ENCODE measurements around the gene HOXD12. TPM values are rescaled to one million over a fixed set of nuclear protein-coding genes. Genes with fewer than 3 reads are reported as not detected.

HOXD12 gene
- total RNA-seq, 1 donor from 2014 or later = 0.27 TPM

- peaks cover 99% of the 10 kb centered on the region for H3K27me3 Mint-ChIP-seq (ENCODE audit: low read depth)
- no peak for DNase-seq (ENCODE audit: low spot score in 2 of 2, unreplicated experiment in 2 of 2)
- peaks cover 4% of the 10 kb centered on the region for H3K9me3 Mint-ChIP-seq
- peaks cover 3% of the 10 kb centered on the region for H3K36me3 Mint-ChIP-seq
- no peak overlapping the region for H3K27ac Mint-ChIP-seq
- no peak for TF ChIP-seq CTCF (IDR thresholded peaks at IDR 0.05; ENCODE audit: unreplicated experiment)
- H3K4me3 Mint-ChIP-seq = no peak overlapping the region
- peaks cover 1% of the 10 kb centered on the region for H3K4me1 Mint-ChIP-seq
Measured at GRCh38 chr2:176114930-176115625, 15.5 kb downstream of the HOXD12 start.

- H3K27me3 Mint-ChIP-seq (ENCODE audit: low read depth) = peaks cover 99% of the 10 kb centered on the region
- no peak for TF ChIP-seq CTCF (IDR thresholded peaks at IDR 0.05; ENCODE audit: unreplicated experiment)
- peaks cover 3% of the 10 kb centered on the region for H3K36me3 Mint-ChIP-seq
- no peak within 1 kb of the TSS for H3K27ac Mint-ChIP-seq
- peaks cover 4% of the 10 kb centered on the region for H3K9me3 Mint-ChIP-seq
- DNase-seq (ENCODE audit: low spot score in 2 of 2, unreplicated experiment in 2 of 2) = no peak
- H3K4me3 Mint-ChIP-seq = peak within 1 kb of the TSS; percentile 28
- peaks cover 1% of the 10 kb centered on the region for H3K4me1 Mint-ChIP-seq
Measured at GRCh38 chr2:176115883-176116813, 16.6 kb downstream of the HOXD12 start, which contains the start of gene HOXD10. Gene HOXD10, plus strand, starts transcription at chr2:176116778. Its CDS starts 56 bp downstream, at chr2:176116834.

DNA sequence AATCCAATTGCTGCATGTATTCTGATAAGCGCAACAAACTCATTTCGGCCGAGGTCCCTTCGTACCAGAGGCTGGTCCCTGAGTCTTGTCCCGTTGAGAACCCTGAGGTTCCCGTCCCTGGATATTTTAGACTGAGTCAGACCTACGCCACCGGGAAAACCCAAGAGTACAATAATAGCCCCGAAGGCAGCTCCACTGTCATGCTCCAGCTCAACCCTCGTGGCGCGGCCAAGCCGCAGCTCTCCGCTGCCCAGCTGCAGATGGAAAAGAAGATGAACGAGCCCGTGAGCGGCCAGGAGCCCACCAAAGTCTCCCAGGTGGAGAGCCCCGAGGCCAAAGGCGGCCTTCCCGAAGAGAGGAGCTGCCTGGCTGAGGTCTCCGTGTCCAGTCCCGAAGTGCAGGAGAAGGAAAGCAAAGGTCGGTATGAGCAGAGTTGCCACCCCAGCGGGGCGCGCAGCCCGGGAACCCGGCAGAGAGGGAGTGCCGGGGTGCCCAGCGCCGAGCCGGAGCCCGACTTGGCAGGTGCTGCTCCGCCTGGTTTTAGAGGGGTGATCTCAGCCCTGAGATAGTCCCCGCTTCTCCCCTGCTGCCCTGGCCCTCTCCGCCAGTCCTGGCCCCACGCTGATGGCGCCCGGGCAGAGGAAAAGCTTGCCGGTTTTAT lies 17.7 kb downstream of the HOXD12 start:
- no peak overlapping the region for H3K27ac Mint-ChIP-seq
- H3K4me1 Mint-ChIP-seq = peaks cover 1% of the 10 kb centered on the region
- TF ChIP-seq CTCF (IDR thresholded peaks at IDR 0.05; ENCODE audit: unreplicated experiment) = no peak
- peaks cover 98% of the 10 kb centered on the region for H3K27me3 Mint-ChIP-seq (ENCODE audit: low read depth)
- H3K4me3 Mint-ChIP-seq = no peak overlapping the region
- DNase-seq (ENCODE audit: low spot score in 2 of 2, unreplicated experiment in 2 of 2) = no peak
- peaks cover 3% of the 10 kb centered on the region for H3K36me3 Mint-ChIP-seq
- H3K9me3 Mint-ChIP-seq = peaks cover 4% of the 10 kb centered on the region

DNA sequence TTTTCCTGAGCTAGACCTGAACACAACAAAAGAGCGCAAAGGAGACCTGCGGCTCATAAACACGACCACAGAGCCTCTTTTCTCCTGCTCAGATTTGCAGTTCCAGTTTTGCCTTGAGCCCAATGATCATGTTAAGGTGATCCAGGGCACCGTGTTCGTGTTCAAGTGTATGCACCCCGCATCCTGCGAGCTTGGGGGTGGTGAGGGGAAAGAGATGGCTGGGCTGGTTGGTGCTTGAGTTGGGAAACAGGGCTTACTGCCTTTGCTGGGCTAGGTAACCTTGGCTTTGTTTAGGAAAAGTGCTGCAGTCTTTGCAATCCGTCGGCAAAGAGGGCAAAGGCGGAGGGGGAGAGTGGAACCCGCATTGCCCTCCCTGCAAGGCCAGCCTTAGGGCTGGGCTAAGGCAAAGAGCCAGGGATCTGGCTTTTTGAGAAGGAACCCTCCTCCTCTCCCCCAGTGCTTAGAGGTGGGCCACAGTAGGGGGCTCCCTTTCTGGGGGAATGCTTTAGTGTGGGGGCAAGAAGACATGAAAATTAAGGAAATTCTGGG lies 18.3 kb downstream of the HOXD12 start:
- H3K27me3 Mint-ChIP-seq (ENCODE audit: low read depth) = peaks cover 98% of the 10 kb centered on the region
- H3K27ac Mint-ChIP-seq = no peak overlapping the region
- H3K4me3 Mint-ChIP-seq = no peak overlapping the region
- H3K36me3 Mint-ChIP-seq = peaks cover 3% of the 10 kb centered on the region
- H3K9me3 Mint-ChIP-seq = peaks cover 4% of the 10 kb centered on the region
- TF ChIP-seq CTCF (IDR thresholded peaks at IDR 0.05; ENCODE audit: unreplicated experiment) = no peak
- DNase-seq (ENCODE audit: low spot score in 2 of 2, unreplicated experiment in 2 of 2) = no peak
- peaks cover 3% of the 10 kb centered on the region for H3K4me1 Mint-ChIP-seq

DNA sequence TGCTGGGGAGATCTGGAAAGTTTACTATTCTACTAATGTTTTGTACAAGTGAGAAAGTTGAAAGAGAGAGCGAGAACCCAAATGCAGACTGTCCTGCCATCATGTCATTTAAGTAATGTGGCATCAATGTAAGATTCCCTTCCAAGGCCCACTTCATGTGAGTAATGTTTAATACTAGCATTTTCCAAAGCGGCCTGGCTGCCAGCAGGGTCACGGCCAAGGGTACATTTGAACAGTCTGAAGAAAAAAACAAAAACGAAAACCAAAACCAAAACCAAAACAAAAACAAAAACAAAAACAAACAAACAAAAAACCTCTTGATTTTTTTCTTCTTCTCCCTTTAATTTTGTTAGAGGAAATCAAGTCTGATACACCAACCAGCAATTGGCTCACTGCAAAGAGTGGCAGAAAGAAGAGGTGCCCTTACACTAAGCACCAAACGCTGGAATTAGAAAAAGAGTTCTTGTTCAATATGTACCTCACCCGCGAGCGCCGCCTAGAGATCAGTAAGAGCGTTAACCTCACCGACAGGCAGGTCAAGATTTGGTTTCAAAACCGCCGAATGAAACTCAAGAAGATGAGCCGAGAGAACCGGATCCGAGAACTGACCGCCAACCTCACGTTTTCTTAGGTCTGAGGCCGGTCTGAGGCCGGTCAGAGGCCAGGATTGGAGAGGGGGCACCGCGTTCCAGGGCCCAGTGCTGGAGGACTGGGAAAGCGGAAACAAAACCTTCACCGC lies 19.2 kb downstream of the HOXD12 start:
- H3K27ac Mint-ChIP-seq = no peak overlapping the region
- H3K4me1 Mint-ChIP-seq = peaks cover 7% of the 10 kb centered on the region
- TF ChIP-seq CTCF (IDR thresholded peaks at IDR 0.05; ENCODE audit: unreplicated experiment) = peak; percentile 64
- DNase-seq (ENCODE audit: low spot score in 2 of 2, unreplicated experiment in 2 of 2) = no peak
- peaks cover 97% of the 10 kb centered on the region for H3K27me3 Mint-ChIP-seq (ENCODE audit: low read depth)
- no peak overlapping the region for H3K4me3 Mint-ChIP-seq
- H3K9me3 Mint-ChIP-seq = peaks cover 4% of the 10 kb centered on the region
- peaks cover 3% of the 10 kb centered on the region for H3K36me3 Mint-ChIP-seq
